Stimulated activated CD4-positive, alpha-beta T cell treated with anti-CD3 and anti-CD28 coated beads, TNF-alpha, amount 100 ng/mL, for 48 hours (primary cell): ENCODE measurements around the gene SPOCK2.
"Not testable (repeated sequence)": the region's sequence is repeated elsewhere in the genome, so short reads cannot be mapped to it uniquely, and the experiment has no call there.

Experiments used
- DNase-seq, 3 donors: peaks; one replicate each; pipeline ENCODE4 v3.0.0-alpha.2; 2020; ENCODE audit warnings: low read depth in 3 of 3

SPOCK2 gene, protein sequence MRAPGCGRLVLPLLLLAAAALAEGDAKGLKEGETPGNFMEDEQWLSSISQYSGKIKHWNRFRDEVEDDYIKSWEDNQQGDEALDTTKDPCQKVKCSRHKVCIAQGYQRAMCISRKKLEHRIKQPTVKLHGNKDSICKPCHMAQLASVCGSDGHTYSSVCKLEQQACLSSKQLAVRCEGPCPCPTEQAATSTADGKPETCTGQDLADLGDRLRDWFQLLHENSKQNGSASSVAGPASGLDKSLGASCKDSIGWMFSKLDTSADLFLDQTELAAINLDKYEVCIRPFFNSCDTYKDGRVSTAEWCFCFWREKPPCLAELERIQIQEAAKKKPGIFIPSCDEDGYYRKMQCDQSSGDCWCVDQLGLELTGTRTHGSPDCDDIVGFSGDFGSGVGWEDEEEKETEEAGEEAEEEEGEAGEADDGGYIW

DNA sequence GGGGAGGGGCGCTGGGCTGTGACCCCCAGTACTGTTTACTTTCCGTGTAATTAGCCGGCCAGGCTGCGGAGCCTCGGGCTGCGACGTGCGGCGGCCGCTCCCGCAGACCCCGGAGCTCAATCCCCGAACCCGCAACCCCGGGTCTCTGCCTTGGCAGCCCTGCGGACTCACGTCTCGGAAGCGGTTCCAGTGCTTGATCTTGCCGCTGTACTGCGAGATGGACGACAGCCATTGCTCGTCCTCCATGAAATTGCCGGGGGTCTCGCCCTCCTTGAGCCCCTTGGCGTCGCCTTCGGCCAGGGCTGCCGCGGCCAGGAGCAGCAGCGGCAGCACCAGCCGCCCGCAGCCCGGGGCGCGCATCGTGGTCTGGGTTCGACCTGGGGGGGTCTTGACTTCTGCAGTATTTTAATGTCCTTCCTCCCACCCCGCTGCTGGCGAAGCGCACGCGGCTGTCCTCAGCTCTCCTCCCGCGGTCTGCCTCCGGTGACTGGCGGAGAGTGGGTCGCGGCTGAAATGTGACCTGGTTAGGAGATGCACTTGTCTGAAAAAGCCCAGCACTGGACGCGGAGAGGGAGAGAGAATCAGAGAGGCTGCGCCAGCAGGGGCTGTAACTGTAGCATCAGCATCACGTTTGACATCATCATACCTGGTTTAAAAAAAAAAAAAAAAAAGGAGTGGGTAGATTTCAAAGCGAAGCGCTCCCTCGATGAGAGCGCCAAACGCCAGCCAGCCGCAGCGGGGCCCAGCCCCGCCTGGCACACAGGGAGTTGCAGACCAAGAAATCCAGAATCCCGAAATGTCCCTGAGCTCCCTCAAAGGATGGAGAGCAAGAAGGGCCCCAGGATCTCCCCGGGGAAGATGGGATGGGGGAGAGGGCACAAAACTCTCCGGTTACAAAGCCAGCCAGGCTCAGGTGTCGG is at the start of gene SPOCK2:
TSS of gene SPOCK2 (minus strand) at position 583 of the 920 bp plus-strand sequence. CDS start at position 360, 223 bp downstream.
- peak in 2 of 3 donors; percentile 45 to 54 for DNase-seq

DNA sequence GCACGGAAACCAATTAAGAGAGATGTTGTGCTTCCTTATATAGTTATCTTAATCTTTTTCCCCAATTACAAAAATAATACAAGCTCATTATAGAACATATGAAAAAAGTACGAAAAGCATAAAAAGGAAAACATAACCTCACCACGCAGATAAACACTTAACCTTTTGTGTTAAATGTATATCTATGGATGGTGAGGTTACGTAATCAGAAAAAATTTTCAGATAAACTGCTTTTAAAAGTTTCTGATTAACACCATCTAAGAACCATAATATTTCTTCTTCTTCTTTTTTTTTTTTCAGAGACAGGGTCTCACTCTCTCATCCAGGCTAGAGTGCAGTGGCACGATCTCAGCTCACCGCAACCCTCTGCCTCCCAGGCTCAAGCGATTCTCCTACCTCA is 49.2 kb upstream of the SPOCK2 start:
- DNase-seq = no peak

DNA sequence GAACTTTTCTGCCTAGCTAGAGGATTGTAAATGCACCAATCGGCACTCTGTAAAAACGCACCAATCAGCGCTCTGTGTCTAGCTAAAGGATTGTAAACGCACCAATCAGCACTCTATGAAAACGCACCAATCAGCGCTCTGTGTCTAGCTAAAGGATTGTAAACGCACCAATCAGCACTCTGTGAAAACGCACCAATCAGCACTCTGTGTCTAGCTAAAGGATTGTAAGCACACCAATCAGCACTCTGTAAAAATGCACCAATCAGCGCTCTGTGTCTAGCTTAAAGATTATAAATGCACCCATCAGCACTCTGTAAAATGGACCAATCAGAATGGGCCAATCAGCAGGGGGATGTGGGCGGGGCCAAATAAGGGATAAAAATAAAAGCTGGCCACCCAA is 47.9 kb upstream of the SPOCK2 start:
- not testable (repeated sequence) for DNase-seq

DNA sequence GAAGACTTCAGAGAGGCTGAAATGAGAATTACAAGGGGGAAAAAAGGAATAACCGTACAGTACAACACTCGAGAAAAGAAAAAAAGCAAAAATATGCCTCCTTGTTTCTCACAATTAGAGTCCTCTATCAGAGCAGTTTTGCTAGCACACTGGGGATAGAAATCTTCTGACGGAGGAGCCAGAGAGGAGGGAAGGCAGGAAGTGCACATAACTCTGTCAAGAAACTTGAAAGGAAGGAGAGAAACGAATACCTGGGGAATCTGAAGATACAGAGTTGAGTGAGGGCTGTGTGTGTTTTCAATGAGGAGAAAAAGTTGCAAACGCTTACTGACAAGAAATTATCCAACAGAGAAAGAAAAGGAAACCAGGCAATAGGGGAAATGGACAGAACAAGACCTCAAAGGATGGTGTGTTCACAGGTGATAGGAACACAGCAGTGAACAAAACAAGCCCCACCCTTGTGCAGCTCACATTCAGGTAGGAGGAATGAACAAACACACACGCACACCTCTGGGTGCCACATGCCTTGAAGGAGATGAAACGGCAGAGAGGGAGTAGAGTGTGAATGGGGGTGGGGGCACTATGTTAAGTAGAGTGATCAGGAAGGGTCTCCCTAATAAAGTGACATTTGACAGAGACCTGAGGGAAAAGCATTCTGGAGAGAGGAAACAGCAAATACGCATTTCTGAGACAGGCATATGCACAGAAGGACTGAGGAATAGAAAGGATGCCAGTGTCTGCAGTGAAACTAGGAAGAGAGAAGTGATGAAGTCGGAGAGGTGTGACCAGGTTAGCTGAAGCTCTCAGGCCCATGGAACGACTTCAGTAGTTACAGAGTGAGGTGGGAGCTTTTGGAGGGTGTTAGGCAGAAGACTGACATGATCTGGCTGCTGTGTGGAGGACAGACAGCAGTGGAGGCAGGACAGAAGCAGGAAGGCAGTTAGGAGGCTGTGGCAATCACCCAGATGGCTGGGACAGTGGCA is 46.7 kb upstream of the SPOCK2 start:
- no peak for DNase-seq

DNA sequence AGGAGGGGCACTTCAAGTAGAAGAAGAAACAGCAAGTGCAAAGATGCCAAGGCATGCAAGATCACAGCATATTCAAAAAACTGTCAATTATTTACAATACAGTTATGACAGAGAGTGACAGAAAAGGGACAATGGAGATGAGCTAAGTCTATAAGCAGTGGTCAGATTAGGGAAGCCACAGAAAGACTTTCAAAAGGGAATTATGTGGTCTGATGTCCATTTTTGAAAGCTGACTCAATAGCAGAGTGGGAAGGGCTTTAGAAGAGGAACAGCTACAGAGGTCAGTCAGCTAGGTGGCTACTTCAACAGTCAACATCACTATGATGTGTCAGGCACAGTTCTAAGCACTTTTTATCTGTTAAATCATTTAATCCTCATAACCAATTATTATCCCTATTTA is 45.2 kb upstream of the SPOCK2 start:
- no peak for DNase-seq

DNA sequence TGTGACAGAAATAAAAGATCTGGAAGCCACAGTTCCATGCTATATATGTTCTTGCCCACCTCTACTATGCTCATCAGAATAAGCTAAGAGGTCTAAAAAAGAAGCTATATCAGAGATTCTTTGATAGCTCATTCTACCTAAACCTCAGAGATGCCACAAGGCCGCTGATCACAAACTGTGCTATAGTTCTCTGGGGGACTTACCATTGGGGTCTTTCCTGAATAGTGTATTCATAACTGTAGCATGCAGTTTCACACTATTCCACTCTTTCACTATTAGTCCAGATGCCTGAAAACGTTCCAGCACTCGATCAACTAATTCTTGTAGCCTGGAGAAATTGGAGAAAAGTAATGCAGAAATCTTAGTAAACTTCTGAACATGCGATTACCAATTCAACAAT is 44.5 kb upstream of the SPOCK2 start:
- no peak for DNase-seq

DNA sequence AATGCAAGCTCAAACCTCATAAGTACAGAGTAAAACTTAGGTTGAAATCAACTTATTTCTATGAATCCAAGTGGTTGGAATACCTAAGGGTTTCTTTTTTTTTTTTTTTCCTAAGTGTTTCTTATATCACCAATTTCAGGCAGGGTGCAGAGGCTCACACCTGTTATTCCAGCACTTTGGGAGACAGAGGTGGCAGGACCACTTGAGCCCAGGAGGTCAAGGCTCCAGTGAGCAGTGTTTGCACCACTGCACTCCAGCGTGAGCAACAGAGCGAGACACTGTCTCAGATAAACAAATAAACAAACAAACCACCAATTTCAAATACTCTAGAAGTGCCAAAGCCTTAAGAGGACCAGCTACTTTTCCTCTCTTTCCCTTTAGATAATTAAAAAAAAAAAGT is 39.2 kb upstream of the SPOCK2 start:
- DNase-seq = no peak

DNA sequence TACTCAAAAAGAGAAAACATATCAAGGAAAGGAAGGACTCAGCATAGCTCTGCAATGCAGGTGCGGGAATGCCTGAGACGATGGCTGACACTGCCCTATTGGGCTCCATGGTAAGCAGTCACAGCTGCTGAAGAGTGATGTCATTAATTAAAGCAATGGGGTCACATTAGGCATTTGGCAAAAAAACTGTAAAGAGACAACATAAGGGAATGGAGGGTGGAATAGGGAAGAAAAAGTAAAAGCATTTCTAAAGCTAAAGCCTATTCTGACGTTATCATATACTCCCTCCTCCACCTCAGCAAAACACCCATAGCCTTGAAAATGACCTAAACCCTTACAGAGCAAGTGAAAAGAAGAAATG is 38.5 kb upstream of the SPOCK2 start:
- DNase-seq = no peak

DNA sequence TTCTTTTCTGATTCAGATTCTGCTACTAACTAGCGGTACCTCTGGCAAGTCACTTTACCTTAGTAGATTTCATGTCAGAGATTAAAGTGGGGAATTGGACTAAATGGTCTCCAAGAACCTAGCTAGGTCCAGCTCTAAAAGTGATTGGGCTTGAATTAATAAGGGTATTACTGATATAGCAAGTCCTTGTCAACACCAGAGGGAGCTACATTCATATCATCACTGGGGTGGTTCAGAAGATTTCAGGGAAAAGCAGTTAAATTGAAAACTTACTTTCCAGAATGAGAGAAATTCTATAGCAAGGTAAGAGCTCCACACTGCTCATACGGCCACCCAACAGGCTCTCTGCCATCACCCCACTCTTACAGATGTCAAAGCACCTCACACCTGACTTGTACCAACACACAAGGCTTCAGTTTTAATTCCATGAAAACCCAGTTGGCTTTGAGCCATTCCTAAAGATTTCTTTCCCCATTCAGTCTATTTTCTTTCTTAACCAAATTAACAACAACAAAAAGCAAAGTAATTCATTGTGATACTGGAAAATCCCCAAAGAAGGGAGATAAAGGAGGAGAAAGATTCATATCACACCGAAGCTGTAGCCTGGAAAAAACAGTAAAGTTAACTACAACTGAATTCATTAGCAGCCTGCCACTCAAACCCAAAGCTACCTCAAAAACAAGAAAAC is 38.0 kb upstream of the SPOCK2 start:
- DNase-seq = no peak

DNA sequence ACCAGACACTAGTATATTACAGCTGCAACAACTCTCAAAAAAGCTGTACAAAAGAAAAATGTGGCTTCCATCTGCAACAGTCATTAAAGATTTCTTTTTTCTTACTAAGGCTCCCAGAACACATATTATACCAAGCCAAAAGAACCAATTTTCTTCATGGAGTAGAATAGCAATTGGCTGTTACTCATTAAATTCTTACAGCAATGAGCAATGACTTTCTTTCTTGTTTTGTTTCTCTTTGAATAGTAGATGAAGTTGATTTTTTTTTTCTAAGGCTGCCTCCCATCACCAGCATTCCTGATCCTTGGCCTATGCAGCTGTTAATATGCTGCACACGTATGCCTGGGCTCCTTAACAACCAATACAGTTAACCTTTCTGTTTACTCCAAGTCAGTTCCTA is 36.6 kb upstream of the SPOCK2 start:
- no peak for DNase-seq

DNA sequence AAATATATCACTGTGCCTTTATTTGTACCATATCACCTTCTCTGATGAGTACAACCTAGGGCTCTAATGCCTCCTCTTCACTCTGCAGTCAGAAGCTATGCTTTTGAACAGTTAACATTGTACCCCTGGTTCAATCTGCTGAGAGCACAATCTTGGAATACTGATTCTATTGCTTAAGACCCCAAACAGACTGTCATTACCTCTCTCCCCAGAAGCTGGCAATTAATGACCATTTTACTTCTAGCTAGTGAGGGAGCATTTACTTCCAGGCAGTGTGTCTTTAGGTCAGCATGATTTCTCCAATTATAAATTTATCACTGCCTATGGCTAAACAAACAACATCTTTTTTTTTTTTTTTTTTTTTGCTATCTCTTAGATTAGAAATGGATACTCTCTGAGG is 36.0 kb upstream of the SPOCK2 start:
- DNase-seq = no peak

DNA sequence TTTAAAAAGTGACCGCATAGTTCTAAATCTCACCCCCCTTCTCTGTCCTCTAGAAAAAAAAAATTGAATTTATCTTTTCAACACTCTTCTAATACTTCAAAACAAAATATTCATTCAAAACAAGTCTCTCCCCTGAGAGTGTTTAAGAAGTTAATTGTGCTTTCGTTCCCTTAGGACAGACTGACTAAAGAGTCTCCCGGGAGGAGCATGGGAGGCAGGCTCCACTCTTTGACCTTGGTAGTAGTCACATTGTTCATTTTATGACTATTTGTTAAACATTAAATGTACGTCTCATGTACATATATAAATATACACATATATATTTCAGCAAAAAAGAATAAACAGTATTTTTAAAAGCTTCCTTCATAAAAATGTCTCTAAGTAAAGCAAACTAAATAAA is 35.3 kb upstream of the SPOCK2 start:
- DNase-seq = no peak

DNA sequence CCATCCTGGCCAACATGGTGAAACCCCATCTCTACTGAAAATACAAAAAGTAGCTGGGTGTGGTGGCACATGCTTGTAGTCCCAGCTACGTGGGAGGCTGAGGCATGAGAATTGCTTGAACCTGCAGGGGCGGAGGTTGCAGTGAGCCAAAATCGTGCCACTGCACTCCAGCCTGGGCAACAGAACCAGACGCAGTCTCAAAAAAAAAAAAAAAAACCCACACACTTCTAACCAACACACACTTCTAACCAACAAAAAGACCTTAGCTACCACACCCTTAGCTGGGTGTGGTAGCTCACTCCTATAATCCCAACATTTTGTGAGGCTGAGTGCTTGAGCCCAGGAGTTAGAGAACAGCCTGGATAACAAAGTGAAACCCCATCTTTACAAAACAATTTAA is 33.9 kb upstream of the SPOCK2 start:
- DNase-seq = no peak

DNA sequence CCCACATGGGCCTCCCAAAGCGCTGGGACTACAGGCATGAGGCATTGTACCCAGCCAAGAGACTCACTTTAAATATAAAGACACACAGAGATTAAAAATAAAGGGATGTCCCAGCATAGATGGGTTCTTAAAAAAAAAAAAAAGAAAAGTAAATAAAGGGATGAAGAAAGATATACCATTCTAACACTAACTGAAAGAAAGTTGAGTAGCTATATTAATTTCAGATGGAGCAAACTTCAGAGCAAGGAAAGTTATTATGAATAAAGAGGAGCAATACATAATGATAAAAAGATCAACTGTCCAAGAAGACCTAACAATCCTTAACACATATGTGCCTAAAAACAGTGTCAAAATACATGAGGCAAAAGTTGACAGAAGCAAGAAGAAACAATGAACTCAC is 33.0 kb upstream of the SPOCK2 start:
- DNase-seq = no peak

DNA sequence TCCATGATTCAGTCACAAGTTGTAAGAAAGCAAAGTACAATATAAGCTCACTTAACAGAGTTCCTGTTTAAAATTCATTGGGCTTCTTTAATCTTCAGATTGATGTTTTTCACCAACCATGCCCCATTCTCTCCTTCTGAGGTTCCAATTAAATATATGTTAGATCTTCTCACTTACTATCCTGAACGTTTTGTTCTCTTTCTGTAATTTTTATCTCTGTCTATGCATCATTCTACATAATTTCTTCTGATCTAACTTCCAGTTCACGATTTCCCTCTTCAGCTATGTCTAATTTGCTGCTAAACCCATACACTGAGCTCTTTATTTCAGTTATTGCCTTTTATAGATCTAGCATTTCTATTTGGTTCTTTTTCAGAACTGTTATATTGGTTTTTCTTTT is 28.0 kb upstream of the SPOCK2 start:
- DNase-seq = no peak

DNA sequence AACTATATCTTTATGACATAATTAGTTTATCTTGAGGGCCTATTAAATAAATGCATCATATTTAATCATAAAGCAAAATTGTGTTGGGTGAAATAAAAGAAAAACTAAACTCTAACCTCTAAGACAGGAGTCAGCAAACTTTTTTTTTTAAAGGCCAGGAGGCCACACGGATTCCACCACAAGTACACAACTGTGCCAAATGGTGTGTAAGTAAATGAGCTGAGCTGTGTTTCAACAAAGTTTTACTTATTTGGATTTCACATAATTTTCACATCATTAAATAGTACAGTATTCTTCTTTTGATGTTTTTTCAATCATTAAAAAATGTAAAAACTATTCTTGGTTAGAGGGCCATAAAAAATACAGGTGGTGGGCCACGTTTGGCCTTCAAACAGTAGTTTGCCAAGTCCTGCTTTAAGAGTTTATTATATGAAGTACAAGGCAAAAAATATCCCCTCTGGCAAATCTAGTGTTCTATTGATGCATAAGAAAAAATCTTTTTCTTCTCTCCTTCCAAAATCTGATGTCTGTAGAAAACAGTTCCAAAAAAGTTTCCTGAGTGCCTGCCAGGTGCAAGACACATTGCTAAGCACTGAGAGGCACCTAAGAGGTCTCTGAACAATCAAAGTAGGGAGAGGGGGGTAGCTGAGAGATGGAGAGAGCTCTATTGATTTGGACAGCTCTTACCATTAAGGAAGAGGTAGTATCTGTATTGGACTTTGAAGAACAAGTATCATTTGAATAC is 26.5 kb upstream of the SPOCK2 start:
- no peak for DNase-seq

DNA sequence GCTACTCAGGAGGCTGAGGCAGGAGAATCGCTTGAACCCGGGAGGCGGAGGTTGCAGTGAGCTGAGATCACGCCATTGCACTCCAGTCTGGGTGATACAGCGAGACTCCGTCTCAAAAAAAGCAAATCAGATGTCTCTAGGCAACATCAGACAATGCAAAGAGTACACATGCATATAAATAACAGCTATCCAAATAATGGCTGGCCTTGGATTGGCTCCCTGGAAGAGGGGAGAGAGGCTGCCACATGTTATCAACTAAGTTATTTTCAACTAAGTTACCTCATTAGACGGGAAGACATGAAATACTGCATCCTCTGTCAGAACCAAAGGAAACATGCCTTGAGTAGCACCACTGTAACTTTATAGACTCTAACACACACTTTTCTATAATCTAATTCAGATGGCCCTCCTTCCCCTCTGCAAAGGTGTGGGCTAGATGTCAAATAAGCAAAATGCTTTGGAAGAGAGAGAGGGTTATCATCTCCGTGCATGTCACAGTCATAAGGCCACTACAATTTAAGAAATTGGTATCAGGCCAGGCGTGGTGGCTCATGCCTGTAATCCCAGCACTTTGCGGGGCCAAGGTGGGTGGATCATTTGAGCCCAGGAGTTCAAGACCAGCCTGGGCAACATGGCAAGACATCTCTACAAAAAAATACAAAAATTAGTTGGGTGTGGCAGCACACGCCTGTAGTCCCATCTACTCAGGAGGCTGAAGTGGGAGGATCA is 22.5 kb upstream of the SPOCK2 start:
- no peak for DNase-seq

DNA sequence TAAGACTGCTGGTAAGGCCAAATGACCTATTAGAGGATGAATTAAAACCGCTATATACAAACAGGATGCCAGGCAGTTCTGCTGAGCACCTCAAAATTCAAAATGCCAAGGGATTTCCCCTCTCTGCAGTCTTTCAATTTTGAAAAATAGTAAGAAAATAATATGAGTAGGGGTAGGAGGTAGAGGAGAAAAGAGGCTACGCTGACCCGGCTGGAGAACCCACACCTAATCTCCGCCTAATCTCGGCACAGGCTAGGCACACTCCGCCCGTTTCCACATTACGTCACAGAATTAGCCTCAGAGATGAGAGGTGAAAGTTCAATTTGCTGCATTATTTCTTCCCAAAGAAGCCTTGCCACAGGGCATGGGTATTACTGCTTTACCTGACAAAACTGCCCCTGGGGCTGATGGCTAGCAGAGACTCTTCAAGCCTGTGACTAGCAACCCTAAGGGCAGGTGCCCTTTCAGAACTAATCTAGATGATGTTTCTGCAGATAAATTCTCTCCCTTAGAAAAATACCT is 21.3 kb upstream of the SPOCK2 start:
- no peak for DNase-seq

DNA sequence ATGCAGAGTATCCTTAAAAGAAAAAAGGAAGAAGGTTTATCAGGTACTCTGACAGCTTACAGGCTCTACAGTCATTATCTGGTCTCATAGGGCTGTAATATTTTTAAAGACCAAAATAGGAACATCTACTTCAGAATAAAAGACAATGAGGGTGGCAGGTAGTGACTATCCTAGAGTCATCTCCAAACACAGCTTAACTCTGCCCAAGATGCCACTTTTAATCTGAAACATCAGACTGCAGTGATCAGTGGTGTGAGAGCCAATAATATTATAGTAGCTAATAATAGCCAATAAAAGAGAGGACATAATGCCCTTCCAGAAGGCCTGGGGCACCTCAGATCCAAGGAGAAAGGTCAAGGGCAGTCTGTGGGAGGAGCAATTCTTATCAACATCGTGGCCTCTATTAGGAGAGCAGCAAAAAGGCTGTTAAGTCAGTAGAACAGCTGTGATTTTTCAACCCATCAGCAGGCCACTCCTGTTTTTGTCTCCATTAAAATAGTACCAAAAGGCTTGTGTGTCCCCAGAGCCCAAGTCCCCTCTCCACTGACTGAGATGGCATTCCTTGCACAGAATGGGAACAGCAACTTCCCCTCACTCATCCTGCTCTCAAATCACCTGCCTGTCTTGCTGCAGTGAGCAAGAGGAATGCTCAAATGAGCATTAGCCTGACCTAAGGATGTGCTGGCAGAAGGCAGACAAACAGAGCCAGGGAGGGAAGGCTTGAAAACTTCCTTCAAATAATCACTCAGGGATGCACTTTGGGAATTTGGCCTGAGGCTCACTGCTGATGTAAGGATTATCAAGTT is 20.7 kb upstream of the SPOCK2 start:
- no peak for DNase-seq
